H1 (cell line): ENCODE results near the gene COL4A4. TPM values are rescaled to one million over a fixed set of nuclear protein-coding genes. Genes with fewer than 3 reads are reported as not detected.

Experiments used
- EZH2 ChIP-seq: fragments of 200-600 bp; sonication (generic); IDR thresholded peaks from 2 replicates; pipeline ENCODE4 v1.7.1; 2012; ENCODE audit warnings: low read depth, mild to moderate bottlenecking, moderate library complexity, low read length, inconsistent platforms; ENCODE audit not compliant: severe bottlenecking
- JUN ChIP-seq: IDR thresholded peaks from 2 replicates; pipeline ENCODE4 v1.6.1; 2011; ENCODE audit warnings: low read depth, mild to moderate bottlenecking, improper control_type of control experiment, low read length
- polyA plus RNA-seq, 7 experiments: library from polyadenylated mRNA; depleted of rRNA in 3 of 7; stranded (reverse) in 5 of 7; unstranded in 2 of 7; fragments of >200 nt in 5 of 7; fragments of 200-250 nt in 2 of 7; gene quantifications; 1 replicate in 5 of 7; 2 replicates in 1 of 7; 4 replicates in 1 of 7; pipeline versions ENCODE4 v1.2.1 to v1.2.3, GENCODE V29; 2011 to 2013; ENCODE audit warnings: missing spikeins in 2 of 7, mixed read lengths in 2 of 7
- total RNA-seq: library from RNA; stranded (reverse); fragmentation: NEBNext Ultra II Directional; extraction: Animal tissue kit (Norgen Biotek cat#: 25700); gene quantifications from 2 replicates; pipeline ENCODE4 v1.2.1, GENCODE V29; 2021

Gene COL4A4
- total and polyA plus RNA-seq, 2 of the 8 experiments (the other 6 are each of a cell fraction or from before 2014, with no cell fraction given) = 0.33 to 1.7 TPM

DNA sequence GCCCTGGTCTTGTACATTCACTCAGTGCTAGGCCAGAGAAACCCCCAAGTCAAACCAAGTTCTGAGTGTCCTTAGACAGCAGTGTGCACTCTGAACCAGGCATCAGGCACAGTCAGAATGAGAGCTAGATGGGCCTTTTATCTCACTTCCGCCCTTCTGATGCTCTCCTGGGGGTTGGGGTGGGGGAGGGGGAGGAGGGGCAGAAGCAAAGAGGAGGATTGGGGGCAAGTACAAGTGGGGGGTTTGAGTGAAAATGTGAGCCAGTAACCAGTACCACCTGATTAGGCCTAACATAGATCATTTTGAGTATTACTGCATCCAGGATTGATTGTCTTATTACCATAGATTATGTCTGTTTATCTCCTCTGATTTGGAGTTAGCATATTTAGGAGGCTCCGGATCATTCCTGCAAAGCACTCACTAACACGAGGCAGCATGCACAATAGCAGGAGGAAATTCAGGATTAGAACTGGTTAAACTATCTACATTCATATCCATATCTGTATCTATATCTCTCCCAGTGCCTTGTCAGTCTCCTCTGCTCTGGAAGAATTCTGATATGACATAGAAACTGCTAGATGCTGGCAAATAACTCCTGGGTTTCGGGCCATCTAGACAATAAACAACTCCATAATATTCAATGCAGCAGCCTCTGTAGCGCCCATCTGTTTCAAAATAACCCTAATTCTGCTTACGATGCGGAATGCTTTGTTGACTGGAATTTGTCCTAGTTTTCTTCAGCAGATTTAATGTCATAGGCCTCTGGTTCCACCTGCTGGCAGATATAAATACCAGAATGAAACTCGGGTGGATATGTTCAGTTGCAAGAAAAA is 179.0 kb downstream of the COL4A4 start (continued):
- TF ChIP-seq EZH2 (no peak), JUN (no peak)
